ENCODE results near the gene SEMA4C. TPM values are rescaled to one million over a fixed set of nuclear protein-coding genes. Genes with fewer than 3 reads are reported as not detected.

The SEMA4C gene
- polyA plus RNA-seq, 1 of the 3 experiments (the other 2 are of a cell fraction) = 34.8 TPM

DNA sequence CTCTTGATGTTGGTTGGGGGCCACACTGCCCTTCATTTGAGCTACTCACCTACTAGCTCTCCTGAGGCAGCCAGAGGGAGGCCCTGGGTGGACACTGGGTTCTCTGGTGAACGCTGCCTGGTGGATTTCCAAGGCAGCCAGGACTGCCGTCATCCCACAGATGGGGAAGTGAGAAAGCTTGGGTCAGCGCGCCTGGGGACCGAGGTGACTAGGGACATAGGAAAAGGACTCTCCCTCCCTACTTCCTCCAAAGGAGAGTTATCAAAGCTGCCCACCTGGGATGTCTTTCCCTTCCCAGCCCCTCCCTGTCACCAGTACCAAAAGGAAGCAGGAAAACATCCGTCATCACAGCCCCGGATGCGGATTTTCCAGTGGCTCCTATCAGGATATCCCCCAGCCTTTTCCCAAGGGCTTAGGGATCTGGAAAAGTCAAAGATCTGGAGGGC, 3.8 kb upstream of the SEMA4C start:
- Histone ChIP-seq H3K79me2 (ENCODE audit: insufficient read depth) (peaks cover 5% of the 10 kb centered on the region), H3K9ac (no peak overlapping the region), H3K36me3 (replicated peaks in 1 of 2; ENCODE audit: control insufficient read depth in 1 of 2, insufficient read depth in 2 of 2, low read length in 1 of 2) (no peaks in the 10 kb centered on the region), H3F3A (replicated peaks; ENCODE audit: insufficient read depth) (no peaks in the 10 kb centered on the region), H3K4me2 (no peak overlapping the region), H3K4me3 (ENCODE audit: low read depth in 2 of 2, low read length in 1 of 2) (no peak overlapping the region), H3K9me2 (no peaks in the 10 kb centered on the region), H3K4me1 (ENCODE audit: control insufficient read depth in 1 of 2, insufficient read depth in 2 of 2, low read depth in 1 of 2, low read length in 1 of 2) (peaks cover 9 to 54% of the 10 kb centered on the region in 2 experiments; a peak in 2 of 4 replicates), H3K27ac (ENCODE audit: low read depth in 2 of 2, low read length in 1 of 2) (no peak overlapping the region), H3K27me3 (ENCODE audit: insufficient read depth) (no peaks in the 10 kb centered on the region), H2AFZ (ENCODE audit: low read depth) (no peak overlapping the region), H4K20me1 (ENCODE audit: insufficient read depth) (no peaks in the 10 kb centered on the region), H3K9me3 (no peaks in the 10 kb centered on the region)
- no peak for TF ChIP-seq TAF1 (IDR thresholded peaks at IDR 0.05; ENCODE audit: borderline replicate concordance, low read depth, low read length)
- TF ChIP-seq FOXJ3 (CRISPR knock-in tag; IDR thresholded peaks at IDR 0.05) = no peak
- no peak for TF ChIP-seq EP300 (IDR thresholded peaks at IDR 0.05; ENCODE audit: borderline replicate concordance in 1 of 2, low read depth in 1 of 2, low read length in 1 of 2)
- TF ChIP-seq GATA2 (CRISPR knock-in tag; IDR thresholded peaks at IDR 0.05) = no peak
- TF ChIP-seq, protein P1, sequence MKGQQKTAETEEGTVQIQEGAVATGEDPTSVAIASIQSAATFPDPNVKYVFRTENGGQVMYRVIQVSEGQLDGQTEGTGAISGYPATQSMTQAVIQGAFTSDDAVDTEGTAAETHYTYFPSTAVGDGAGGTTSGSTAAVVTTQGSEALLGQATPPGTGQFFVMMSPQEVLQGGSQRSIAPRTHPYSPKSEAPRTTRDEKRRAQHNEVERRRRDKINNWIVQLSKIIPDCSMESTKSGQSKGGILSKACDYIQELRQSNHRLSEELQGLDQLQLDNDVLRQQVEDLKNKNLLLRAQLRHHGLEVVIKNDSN (IDR thresholded peaks at IDR 0.05; ENCODE audit: borderline replicate concordance, low read depth) = no peak
- TF ChIP-seq, protein P2, sequence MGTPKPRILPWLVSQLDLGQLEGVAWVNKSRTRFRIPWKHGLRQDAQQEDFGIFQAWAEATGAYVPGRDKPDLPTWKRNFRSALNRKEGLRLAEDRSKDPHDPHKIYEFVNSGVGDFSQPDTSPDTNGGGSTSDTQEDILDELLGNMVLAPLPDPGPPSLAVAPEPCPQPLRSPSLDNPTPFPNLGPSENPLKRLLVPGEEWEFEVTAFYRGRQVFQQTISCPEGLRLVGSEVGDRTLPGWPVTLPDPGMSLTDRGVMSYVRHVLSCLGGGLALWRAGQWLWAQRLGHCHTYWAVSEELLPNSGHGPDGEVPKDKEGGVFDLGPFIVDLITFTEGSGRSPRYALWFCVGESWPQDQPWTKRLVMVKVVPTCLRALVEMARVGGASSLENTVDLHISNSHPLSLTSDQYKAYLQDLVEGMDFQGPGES (IDR thresholded peaks at IDR 0.05; ENCODE audit: low read depth, low read length) = no peak
- TF ChIP-seq RAD21 (IDR thresholded peaks at IDR 0.05; ENCODE audit: low read length) = no peak
- no peak for TF ChIP-seq SIN3A (IDR thresholded peaks at IDR 0.05; ENCODE audit: borderline replicate concordance, low read depth, low read length)
- no peak for TF ChIP-seq MEF2A (IDR thresholded peaks at IDR 0.05; ENCODE audit: borderline replicate concordance, low read depth)
- TF ChIP-seq, protein P3, sequence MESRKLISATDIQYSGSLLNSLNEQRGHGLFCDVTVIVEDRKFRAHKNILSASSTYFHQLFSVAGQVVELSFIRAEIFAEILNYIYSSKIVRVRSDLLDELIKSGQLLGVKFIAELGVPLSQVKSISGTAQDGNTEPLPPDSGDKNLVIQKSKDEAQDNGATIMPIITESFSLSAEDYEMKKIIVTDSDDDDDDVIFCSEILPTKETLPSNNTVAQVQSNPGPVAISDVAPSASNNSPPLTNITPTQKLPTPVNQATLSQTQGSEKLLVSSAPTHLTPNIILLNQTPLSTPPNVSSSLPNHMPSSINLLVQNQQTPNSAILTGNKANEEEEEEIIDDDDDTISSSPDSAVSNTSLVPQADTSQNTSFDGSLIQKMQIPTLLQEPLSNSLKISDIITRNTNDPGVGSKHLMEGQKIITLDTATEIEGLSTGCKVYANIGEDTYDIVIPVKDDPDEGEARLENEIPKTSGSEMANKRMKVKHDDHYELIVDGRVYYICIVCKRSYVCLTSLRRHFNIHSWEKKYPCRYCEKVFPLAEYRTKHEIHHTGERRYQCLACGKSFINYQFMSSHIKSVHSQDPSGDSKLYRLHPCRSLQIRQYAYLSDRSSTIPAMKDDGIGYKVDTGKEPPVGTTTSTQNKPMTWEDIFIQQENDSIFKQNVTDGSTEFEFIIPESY (IDR thresholded peaks at IDR 0.05; ENCODE audit: borderline replicate concordance, low read depth) = no peak
- no peak for TF ChIP-seq JUND (IDR thresholded peaks at IDR 0.05)
- no peak for TF ChIP-seq POLR2AphosphoS5 (IDR thresholded peaks at IDR 0.05; ENCODE audit: low read depth, low read length)
- TF ChIP-seq, protein P4, sequence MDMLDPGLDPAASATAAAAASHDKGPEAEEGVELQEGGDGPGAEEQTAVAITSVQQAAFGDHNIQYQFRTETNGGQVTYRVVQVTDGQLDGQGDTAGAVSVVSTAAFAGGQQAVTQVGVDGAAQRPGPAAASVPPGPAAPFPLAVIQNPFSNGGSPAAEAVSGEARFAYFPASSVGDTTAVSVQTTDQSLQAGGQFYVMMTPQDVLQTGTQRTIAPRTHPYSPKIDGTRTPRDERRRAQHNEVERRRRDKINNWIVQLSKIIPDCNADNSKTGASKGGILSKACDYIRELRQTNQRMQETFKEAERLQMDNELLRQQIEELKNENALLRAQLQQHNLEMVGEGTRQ (IDR thresholded peaks at IDR 0.05; ENCODE audit: borderline replicate concordance, low read depth, low read length) = no peak
- no peak for TF ChIP-seq RFX5 (IDR thresholded peaks at IDR 0.05; ENCODE audit: low read length)
- TF ChIP-seq, protein P5, sequence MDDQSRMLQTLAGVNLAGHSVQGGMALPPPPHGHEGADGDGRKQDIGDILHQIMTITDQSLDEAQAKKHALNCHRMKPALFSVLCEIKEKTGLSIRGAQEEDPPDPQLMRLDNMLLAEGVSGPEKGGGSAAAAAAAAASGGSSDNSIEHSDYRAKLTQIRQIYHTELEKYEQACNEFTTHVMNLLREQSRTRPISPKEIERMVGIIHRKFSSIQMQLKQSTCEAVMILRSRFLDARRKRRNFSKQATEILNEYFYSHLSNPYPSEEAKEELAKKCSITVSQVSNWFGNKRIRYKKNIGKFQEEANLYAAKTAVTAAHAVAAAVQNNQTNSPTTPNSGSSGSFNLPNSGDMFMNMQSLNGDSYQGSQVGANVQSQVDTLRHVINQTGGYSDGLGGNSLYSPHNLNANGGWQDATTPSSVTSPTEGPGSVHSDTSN (IDR thresholded peaks at IDR 0.05) = no peak
- no peak for TF ChIP-seq NRF1 (IDR thresholded peaks at IDR 0.05; ENCODE audit: low read depth, low read length)
- TF ChIP-seq CHD2 (IDR thresholded peaks at IDR 0.05; ENCODE audit: low read length, partially characterized antibody) = no peak
- TF ChIP-seq MXI1 (IDR thresholded peaks at IDR 0.05; ENCODE audit: low read depth, low read length) = no peak
- TF ChIP-seq, protein P6, sequence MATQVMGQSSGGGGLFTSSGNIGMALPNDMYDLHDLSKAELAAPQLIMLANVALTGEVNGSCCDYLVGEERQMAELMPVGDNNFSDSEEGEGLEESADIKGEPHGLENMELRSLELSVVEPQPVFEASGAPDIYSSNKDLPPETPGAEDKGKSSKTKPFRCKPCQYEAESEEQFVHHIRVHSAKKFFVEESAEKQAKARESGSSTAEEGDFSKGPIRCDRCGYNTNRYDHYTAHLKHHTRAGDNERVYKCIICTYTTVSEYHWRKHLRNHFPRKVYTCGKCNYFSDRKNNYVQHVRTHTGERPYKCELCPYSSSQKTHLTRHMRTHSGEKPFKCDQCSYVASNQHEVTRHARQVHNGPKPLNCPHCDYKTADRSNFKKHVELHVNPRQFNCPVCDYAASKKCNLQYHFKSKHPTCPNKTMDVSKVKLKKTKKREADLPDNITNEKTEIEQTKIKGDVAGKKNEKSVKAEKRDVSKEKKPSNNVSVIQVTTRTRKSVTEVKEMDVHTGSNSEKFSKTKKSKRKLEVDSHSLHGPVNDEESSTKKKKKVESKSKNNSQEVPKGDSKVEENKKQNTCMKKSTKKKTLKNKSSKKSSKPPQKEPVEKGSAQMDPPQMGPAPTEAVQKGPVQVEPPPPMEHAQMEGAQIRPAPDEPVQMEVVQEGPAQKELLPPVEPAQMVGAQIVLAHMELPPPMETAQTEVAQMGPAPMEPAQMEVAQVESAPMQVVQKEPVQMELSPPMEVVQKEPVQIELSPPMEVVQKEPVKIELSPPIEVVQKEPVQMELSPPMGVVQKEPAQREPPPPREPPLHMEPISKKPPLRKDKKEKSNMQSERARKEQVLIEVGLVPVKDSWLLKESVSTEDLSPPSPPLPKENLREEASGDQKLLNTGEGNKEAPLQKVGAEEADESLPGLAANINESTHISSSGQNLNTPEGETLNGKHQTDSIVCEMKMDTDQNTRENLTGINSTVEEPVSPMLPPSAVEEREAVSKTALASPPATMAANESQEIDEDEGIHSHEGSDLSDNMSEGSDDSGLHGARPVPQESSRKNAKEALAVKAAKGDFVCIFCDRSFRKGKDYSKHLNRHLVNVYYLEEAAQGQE (IDR thresholded peaks at IDR 0.05; ENCODE audit: low read depth, low read length) = no peak
- DNase-seq = no peak
- ChIA-PET CTCF (interaction anchor here (2.9 to 5.7 kb wide), 2 partner anchors 16 to 78 kb away, joined by 25 to 34 read pairs; partner anchors contain the start of gene ANKRD39), POLR2A (interaction anchor here (3.0 kb wide), 1 partner anchor 16 kb away, joined by 8 read pairs; the partner anchor contains the start of gene ANKRD39)
- WGBS (ENCODE audit: low lambda C conversion rate) = 89% methylated on average over 4 of the region's 8 CpGs

All from SK-N-SH (cell line).